HepG2 (cell line): ENCODE results near the gene BPHL. TPM values are rescaled to one million over a fixed set of nuclear protein-coding genes. Genes with fewer than 3 reads are reported as not detected.

ENCODE experiments used
- ARID3A ChIP-seq: IDR thresholded peaks from 2 replicates; pipeline ENCODE4 v1.6.1; 2012; ENCODE audit warnings: low read depth, low read length, improper control_type of control experiment
- ATF7-NPFF ChIP-seq: sonication (generic); formaldehyde crosslinking; IDR thresholded peaks from 2 replicates; pipeline ENCODE4 v1.8.1; 2023; ENCODE audit warnings: mild to moderate bottlenecking, low read depth, missing genetic modification reagents, moderate library complexity
- BRD4 ChIP-seq: sonication (generic); formaldehyde crosslinking; IDR thresholded peaks from 2 replicates; pipeline ENCODE4 v1.4.0; 2020; ENCODE audit warnings: missing genetic modification reagents
- BRF2 ChIP-seq: sonication (generic); formaldehyde crosslinking; IDR thresholded peaks from 2 replicates; pipeline ENCODE4 v1.8.1; 2022; ENCODE audit warnings: mild to moderate bottlenecking, missing genetic modification reagents
- ELF1 ChIP-seq: sonication (generic); formaldehyde crosslinking; IDR thresholded peaks from 2 replicates; pipeline ENCODE4 v1.4.0; 2020; ENCODE audit warnings: missing genetic modification reagents
- MTERF4 ChIP-seq: sonication (generic); formaldehyde crosslinking; IDR thresholded peaks from 2 replicates; pipeline ENCODE4 v1.8.0; 2023; ENCODE audit warnings: mild to moderate bottlenecking, missing genetic modification reagents
- MXD1 ChIP-seq: sonication (generic); formaldehyde crosslinking; IDR thresholded peaks from 2 replicates; pipeline ENCODE4 v1.4.0; 2020; ENCODE audit warnings: mild to moderate bottlenecking, missing genetic modification reagents
- NR0B2 ChIP-seq: sonication (generic); formaldehyde crosslinking; IDR thresholded peaks from 2 replicates; pipeline ENCODE4 v1.4.0; 2020; ENCODE audit warnings: mild to moderate bottlenecking, missing genetic modification reagents
- POLR2AphosphoS2 ChIP-seq: IDR thresholded peaks from 2 replicates; pipeline ENCODE4 v1.6.1; 2011; ENCODE audit warnings: low read depth, low read length, improper control_type of control experiment
- RBFOX2 ChIP-seq: fragments of 200-400 bp; formaldehyde crosslinking; IDR thresholded peaks from 2 replicates; pipeline ENCODE4 v1.6.1; 2017; ENCODE audit warnings: low read depth, mild to moderate bottlenecking, low read length
- REL ChIP-seq: sonication (generic); formaldehyde crosslinking; conservative IDR thresholded peaks from 2 replicates; pipeline ENCODE4 v1.8.0; 2022; ENCODE audit warnings: mild to moderate bottlenecking, missing genetic modification reagents, moderate library complexity
- SOX13 ChIP-seq, 3 experiments: fragments of 450-650 bp in 1 of 3; sonication (generic) in 1 of 3; formaldehyde crosslinking in 1 of 3; IDR thresholded peaks in 2 of 3; conservative IDR thresholded peaks in 1 of 3; 2 replicates each; pipeline versions ENCODE4 v1.5.0 to v1.6.1; 2016 to 2020; ENCODE audit warnings: antibody characterized with exemption in 1 of 3, mild to moderate bottlenecking in 1 of 3, missing compliant biosample characterization in 1 of 3, missing genetic modification reagents in 1 of 3, moderate library complexity in 1 of 3
- TEAD3 ChIP-seq: optimal IDR thresholded peaks from 2 replicates; pipeline ENCODE3; 2016; ENCODE audit warnings: borderline replicate concordance
- TRAFD1 ChIP-seq: sonication (generic); formaldehyde crosslinking; IDR thresholded peaks from 2 replicates; pipeline ENCODE4 v1.5.1; 2020; ENCODE audit warnings: missing genetic modification reagents, mild to moderate bottlenecking, borderline replicate concordance
- ZNF24 ChIP-seq: fragments of 450-650 bp; IDR thresholded peaks from 2 replicates; pipeline ENCODE4 v1.6.1; 2017; ENCODE audit warnings: antibody characterized with exemption, mild to moderate bottlenecking
- ZNF414 ChIP-seq: sonication (generic); formaldehyde crosslinking; IDR thresholded peaks from 2 replicates; pipeline ENCODE4 v1.5.0; 2020; ENCODE audit warnings: missing genetic modification reagents
- ZNF496 ChIP-seq: sonication (generic); formaldehyde crosslinking; IDR thresholded peaks from 2 replicates; pipeline ENCODE4 v1.8.1; 2023; ENCODE audit warnings: mild to moderate bottlenecking, moderate library complexity, missing genetic modification reagents; ENCODE audit not compliant: insufficient replicate concordance
- ZNF737 ChIP-seq: sonication (generic); formaldehyde crosslinking; IDR thresholded peaks from 2 replicates; pipeline ENCODE4 v1.5.0; 2020; ENCODE audit warnings: missing genetic modification reagents, mild to moderate bottlenecking, borderline replicate concordance
- ZNF772 ChIP-seq: sonication (generic); formaldehyde crosslinking; IDR thresholded peaks from 2 replicates; pipeline ENCODE4 v1.5.0; 2020; ENCODE audit warnings: mild to moderate bottlenecking, missing genetic modification reagents
- ZNF879 ChIP-seq: sonication (generic); formaldehyde crosslinking; IDR thresholded peaks from 2 replicates; pipeline ENCODE4 v1.8.1; 2023; ENCODE audit warnings: missing genetic modification reagents
- ZSCAN9 ChIP-seq: IDR thresholded peaks from 2 replicates; pipeline ENCODE4 v1.6.1; 2016; ENCODE audit warnings: borderline replicate concordance
- polyA plus RNA-seq, 8 experiments: library from polyadenylated mRNA; depleted of rRNA in 3 of 8; stranded (reverse) in 7 of 8; unstranded in 1 of 8; fragments of >200 nt; fragmentation: Illumina TruSeq in 4 of 8; extraction: Trizol in 4 of 8; gene quantifications; 2 replicates each; pipeline versions ENCODE4 v1.2.1 to v1.2.3, GENCODE V29; 2011 to 2016; ENCODE audit warnings: low read depth in 4 of 8, missing spikeins in 1 of 8, mixed read lengths in 1 of 8; ENCODE audit not compliant: insufficient read depth in 1 of 8
- total RNA-seq, 5 experiments: library from RNA; depleted of rRNA; stranded (reverse); fragments of >200 nt; fragmentation: Illumina TruSeq; extraction: Trizol; gene quantifications; 2 replicates each; pipeline ENCODE4 v1.2.3, GENCODE V29; 2016; ENCODE audit warnings: low read depth in 1 of 5

BPHL gene
- total and polyA plus RNA-seq, 2 of the 13 experiments (the other 11 are each of a cell fraction or from before 2014, with no cell fraction given) = 37.8 to 39.5 TPM

- TF ChIP-seq ATF7-NPFF (CRISPR knock-in tag) = peak; percentile 98
- TF ChIP-seq ZNF879 (CRISPR knock-in tag) = peak; percentile 89; the same call in 1 of the 2 replicates
- peak; percentile 64; the same call in 1 of the 2 replicates for TF ChIP-seq TRAFD1 (CRISPR knock-in tag)
- TF ChIP-seq TEAD3 = peak; percentile 46
- peak; percentile 90 for TF ChIP-seq REL (CRISPR knock-in tag)
- TF ChIP-seq ZNF772 (CRISPR knock-in tag) = peak; percentile 89
- peak; percentile 15; the same call in 1 of the 2 replicates for TF ChIP-seq ZNF24
- peak; percentile 88; the same call in 1 of the 2 replicates for TF ChIP-seq ZNF414 (CRISPR knock-in tag)
- TF ChIP-seq POLR2AphosphoS2 = peak; percentile 10; the same call in 1 of the 2 replicates
- peak; percentile 28; the same call in 1 of the 2 replicates for TF ChIP-seq BRD4 (CRISPR knock-in tag)
- TF ChIP-seq ZNF737 = no peak
- TF ChIP-seq NR0B2 (CRISPR knock-in tag) = peak; percentile 57
- TF ChIP-seq MXD1 (CRISPR knock-in tag) = peak; percentile 81
- no peak; the same call in 1 of the 2 replicates for TF ChIP-seq SOX13 (IDR thresholded peaks at IDR 0.05)
- peak in 1 of 2 experiments; percentile 43; a peak in 2 of 4 replicates for TF ChIP-seq SOX13 (CRISPR knock-in tag; conservative IDR thresholded peaks at IDR 0.05 in 1 of 2, IDR thresholded peaks at IDR 0.05 in 1 of 2)
- TF ChIP-seq ARID3A = no peak
- TF ChIP-seq ZNF496 (CRISPR knock-in tag) = no peak
- TF ChIP-seq RBFOX2 = peak; percentile 100
- peak; percentile 68; the same call in 1 of the 2 replicates for TF ChIP-seq ELF1
- peak; percentile 99 for TF ChIP-seq MTERF4 (CRISPR knock-in tag)
- peak; percentile 93 for TF ChIP-seq ZSCAN9 (CRISPR knock-in tag)
- TF ChIP-seq BRF2 = peak; percentile 79
Measured at GRCh38 chr6:3118353-3119039, at the start of gene BPHL (continued).
